HG03280 (cell line): Measurements from ENCODE around the gene ST6GAL1.
"Not testable (repeated sequence)": the region's sequence is repeated elsewhere in the genome, so short reads cannot be mapped to it uniquely, and the experiment has no call there.

Experiments used
- ATAC-seq: cut with Tn5 transposase; IDR thresholded peaks from one replicate; pipeline ENCODE4 v1.9.1; 2021; ENCODE audit warnings: mild to moderate bottlenecking, moderate library complexity; ENCODE audit not compliant: unreplicated experiment

Gene ST6GAL1

DNA sequence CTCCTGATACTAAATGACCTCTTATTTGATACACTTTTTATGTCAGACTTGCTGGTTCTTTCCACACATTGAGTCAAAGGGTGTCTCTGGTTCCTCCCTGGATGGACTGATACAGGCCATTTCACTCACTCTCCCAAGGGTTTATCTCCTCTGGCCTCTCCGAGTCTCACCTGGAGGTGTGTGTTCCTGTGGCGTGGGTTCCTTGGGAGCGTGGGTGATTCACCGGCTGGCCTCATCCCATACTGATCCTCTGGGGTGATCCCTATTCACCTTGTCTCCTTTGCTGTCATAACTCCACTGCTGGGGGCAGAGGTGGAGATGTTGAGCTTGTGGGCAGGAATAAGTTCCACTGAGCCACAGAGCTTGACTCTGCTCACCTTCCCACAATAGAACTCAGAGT is 61.1 kb downstream of the ST6GAL1 start:
- ATAC-seq = no peak

DNA sequence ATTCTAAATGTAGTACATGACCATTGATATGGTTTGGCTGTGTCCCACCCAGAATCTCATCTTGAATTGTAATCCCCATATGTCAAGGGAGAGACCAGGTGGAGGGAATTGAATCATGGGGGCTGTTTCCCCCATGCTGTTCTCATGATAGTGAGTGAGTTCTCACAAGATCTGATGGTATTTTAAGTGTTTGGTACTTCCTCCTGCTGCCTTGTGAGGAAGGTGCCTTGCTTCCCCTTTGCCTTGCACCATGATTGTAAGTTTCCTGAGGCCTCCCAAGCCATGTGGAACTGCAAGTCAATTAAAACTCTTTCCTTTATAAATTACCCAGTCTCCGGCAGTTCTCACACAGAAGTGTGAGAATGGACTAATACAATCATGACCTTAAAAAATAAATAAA is 61.8 kb downstream of the ST6GAL1 start:
- not testable (repeated sequence) for ATAC-seq

DNA sequence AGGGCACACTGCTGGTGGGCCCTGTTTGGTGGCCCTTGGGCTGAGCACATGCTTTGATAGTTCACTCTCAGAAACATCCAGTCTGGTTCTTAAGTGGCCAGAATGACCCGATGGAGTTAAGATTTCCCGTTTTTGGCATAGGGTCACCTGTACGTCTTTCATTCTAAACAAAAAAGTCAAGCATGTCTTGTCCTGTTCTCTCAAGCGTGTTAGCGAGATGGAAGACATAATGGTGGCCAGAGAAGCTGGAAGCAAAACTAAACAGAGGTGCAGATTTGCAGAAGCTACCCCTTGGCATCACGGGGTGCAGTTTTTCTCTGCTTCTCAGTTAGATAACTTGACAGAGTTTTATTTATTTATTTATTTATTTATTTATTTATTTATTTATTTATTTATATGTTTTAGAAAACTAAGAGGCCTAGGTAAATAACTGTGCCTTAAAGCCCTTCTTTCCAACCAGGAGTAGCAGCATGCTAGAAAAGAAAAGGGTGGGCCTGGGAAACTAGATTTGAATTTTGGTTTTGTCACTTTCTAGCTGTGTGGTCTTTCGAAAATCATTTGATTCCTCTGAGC is 63.0 kb downstream of the ST6GAL1 start:
- no peak for ATAC-seq

DNA sequence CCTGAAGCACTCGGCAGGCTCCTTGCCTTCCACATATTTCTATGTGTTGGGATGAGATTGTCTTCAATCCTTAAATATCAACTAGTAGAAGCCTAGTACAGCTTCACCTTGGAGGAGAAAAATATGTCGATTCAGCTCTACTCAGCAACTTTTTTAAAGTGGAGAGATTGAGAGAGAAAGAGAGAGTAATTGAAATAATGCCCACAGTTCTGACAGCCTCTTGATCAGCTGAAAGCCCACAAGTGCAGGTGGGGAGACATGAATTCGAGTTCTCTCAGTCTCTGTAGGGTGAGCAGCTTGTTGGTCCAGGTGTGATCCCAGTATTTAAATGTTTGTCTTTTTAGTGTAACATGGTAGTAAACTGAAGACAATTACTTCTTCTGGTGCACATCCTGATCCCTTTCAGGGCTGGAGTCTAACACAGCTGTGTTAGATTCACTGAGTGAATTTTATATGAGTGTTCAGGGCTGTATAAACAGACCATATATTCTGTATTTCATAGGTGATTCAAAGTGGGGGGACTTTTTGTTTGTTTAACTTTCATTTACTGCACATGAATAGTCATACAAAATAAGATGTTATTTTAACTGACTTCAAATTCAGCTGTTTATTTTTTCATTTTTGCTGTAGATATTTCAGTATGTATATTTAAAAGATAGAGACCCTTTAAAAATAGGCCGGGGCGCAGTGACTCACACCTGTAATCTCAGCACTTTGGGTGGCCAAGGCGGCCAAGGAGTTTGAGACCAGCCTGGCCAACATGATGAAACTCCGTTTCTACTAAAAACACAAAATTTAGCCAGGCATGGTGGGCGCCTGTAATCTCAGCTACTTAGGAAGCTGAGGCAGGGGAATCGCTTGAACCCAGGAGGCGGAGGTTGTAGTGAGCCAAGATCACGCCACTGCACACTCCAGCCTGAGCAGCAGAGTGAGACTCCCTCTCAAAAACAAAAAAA is 64.0 kb downstream of the ST6GAL1 start:
- ATAC-seq = peak; percentile 38

DNA sequence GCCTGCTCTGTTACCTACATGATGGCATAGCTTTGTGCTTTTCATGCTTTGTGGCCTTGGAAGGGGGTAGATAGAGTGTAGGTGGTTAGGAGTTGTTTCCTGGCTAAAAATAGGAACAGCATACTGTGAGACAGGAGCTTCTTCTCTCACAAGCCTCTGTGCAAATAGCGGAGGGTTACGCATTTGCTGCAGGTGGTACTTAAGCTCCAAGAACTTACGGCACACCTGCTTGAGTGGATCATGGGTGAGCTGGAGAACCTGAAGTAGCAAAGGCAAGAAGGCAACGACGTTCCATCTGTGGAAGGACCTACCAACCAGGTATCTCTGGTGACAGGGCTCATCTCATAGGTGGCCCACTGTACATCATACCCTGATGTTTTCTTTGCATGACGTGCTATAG is 66.0 kb downstream of the ST6GAL1 start:
- ATAC-seq = no peak

DNA sequence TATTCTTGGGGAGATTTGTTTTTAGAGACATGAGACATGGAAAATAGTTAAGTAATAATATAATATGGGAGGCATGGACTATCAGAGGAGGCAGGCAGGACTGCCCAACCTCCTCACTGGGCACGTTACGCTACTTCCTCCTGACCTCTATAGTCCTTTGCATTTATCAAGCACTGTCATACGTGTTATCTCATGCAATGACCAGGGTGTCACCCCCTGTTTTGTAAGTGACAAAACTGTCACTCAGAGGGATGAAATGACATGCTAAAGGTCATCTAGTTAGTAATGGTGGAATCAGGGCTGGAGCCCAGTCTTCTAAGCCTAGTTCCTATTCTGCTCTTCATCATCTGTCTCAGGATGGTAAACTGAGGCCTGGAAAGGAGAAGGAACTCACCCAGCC is 66.7 kb downstream of the ST6GAL1 start:
- no peak for ATAC-seq

DNA sequence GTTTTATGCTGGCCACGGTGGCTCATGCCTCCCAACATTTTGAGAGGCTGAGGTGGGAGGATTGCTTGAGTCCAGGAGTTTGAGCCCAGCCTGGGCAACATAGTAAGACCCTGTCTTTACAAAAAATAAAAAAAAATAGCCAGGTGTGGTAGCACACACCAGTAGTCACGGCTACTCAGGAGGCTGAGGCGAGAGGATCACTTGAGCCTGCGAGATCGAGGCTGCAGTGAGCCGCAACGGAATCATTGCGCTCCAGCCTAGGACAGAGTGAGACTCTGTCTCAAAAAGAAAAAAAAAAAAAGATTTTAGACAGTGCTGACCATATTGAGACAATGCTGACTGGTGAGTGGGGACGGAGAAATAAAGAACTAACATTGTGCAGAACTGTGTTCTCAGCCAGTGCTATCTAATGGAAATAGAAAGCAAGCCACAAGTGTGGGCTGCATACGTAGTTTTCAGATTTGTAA is 67.2 kb downstream of the ST6GAL1 start:
- no peak for ATAC-seq

DNA sequence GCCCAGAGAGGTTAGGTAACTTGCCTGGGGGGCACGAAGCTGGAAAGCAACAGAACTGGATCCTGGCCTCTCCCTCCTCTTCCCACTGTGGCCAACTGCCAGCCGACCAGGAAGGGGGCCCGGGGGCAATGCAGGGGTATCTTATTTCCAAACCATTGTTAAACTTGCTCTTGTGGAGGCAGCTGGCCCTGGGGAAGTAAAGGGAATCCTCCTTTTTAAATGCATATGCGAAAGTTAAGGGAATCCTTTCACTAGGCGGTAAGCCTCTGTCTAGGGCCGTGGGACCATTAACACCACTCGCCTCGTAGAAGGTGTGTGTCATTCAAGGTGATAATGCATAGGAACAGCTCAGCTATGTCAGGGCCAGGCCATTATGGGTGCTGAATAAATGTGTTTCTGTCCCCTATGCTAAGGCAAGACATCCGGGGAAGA is 68.6 kb downstream of the ST6GAL1 start:
- no peak for ATAC-seq

DNA sequence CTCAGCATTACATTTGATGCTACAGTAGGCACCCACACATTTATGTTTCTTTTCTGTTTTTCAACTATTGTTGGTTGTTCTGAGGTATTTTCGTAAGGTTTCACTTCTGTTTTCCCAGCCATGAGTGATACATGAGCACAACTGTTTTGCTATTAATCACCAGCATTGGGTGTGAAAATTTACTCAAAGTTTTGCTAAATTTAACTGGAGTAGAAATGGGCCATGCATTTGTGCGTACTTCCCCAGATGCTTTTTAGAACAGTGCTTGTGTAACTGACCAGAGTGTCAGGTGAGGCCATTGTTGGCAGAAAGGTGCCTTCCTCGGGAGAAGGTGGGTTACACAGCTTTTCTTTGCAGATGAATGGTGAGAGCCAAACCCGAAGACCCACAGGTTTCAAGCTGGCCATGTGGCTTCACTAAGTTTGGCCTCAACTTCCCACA is 70.4 kb downstream of the ST6GAL1 start:
- ATAC-seq = peak; percentile 71

DNA sequence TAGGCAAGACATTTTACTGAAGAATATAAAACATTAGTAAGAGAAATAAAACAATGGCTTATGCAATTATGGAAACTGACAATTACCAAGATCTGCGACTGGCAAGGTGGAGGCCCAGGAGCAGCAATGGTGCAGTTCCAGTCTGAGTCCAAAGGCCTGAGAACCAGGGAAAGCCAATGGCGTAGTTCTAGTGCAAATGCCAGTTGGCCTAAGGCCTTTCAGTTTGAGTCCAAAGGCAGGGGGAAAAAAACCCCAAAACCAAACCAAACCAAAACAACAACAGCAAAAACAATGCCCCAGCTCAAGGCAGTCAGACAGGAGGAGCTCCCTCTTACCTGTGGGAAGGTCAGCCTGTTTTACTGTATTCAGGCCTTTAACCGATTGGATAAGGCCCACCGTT is 72.6 kb downstream of the ST6GAL1 start:
- no peak for ATAC-seq

DNA sequence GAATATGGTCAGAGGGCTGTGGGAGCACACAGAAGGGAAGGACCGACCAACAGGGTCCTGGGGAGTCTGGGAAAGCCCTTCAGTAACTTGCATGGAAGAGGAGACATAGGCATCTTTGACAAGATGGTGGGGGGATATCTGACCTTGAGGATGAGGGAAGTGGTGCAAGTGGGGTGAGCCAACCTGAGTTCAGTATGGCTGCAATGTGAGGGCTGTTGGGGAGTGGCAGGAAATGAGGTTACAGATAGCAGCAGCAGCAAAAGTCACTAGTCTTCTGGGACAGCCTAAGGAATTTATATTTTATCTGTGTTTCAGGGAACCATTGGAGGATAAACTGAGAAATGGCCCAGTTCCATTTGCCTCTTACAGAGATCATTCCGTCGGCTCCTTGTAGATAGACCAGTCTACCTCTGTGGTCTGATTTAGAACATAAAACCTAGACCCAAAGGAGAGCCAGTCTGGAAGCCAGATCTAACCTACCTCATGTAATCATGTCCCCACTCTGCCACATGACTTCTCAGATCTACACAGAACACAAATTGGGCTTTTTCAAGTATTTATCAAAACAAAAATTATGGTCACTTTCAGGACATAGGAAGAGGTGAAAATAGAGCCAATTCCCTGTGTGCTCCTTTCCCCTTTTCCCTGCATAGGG is 75.6 kb downstream of the ST6GAL1 start:
- no peak for ATAC-seq

DNA sequence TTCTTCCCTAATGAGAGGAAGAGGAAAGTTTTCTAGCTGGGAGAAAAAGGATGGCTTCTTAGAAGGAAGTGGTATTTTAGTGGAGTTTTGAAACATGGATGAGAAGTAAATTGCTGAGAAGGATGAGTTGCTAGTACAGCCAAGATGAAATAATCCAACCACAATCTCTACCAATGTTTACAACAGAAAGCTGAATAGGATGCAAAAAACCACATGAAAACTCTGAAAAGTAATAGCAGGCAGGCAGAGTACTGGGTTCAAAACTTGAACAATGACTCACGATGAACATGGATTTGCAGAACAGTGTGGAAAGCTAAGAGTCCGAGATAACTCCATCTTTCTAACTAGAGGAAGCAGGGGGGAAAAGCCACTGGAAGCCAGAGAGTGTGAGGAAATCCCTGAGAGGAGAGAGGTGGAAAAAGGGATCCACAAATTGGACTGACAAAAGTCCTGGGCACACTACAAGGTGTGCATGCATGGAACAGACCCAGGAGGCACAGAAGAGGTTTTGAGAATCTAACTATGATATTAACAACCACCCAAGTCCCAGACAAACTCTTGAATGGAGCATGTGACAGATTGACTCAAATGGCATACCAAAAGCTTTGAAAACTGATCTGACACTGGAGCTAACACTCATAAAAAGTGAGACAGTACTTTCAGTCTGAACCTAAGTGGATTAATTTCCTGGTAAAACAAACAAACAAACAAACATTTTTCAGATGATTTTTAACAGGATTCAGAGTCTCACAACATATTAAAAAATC is 76.7 kb downstream of the ST6GAL1 start:
- no peak for ATAC-seq

DNA sequence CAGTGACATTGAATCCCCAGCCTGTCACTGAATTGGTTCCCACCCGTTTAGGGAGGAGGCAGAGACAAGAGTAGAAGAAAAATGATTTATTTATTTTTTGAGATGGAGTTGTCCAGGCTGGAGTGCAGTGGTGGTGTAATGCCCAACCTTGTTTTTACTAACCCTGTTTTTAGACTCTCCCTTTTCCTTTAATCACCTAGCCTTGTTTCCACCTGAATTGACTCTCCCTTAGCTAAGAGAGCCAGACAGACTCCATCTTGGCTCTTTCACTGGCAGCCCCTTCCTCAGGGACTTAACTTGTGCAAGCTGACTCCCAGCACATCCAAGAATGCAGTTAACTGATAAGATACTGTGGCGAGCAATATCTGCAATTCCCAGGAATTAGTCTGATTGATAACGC is 80.1 kb downstream of the ST6GAL1 start:
- ATAC-seq = not testable (repeated sequence)

DNA sequence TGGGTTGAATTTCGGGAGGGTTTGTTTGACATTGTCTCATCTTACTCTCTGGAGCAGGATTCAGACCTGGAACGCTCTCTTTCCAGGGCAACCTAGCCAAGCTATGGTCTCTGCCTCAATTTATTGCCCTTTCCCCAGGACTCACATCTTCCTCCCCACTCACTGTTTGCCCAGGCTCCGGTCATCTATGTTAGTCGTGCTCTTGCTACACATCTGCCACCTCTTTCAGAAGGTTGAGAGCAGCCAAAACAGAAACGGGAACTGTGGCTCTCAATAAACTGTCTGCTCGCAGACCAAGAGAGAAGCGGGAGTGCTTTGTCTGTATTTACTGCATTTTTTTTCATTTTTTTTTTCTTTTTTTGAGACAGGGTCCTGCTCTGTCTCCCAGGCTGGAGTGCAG is 81.6 kb downstream of the ST6GAL1 start:
- peak; percentile 51 for ATAC-seq

DNA sequence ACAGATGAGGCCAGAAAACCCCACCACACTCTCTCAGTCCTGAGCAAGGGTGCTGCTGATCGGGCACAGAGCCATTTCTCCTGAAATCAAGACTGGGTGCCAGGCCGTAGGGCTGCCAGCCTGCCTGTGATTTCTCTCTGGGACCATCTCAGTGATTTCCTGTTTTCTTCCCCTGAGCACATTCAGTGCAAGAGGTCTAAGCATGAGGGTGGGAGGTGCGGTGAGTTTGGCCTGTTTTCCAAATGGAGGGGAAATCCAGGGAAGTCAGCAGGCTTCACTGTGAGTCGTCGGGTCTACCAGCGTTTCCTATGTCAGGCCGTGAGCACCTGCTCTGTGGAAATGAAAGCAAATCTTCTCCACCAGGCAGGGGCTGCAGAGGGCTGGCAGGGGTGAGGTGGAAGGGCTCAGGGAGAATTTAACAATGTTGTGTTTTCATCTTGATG is 82.3 kb downstream of the ST6GAL1 start:
- ATAC-seq = no peak

DNA sequence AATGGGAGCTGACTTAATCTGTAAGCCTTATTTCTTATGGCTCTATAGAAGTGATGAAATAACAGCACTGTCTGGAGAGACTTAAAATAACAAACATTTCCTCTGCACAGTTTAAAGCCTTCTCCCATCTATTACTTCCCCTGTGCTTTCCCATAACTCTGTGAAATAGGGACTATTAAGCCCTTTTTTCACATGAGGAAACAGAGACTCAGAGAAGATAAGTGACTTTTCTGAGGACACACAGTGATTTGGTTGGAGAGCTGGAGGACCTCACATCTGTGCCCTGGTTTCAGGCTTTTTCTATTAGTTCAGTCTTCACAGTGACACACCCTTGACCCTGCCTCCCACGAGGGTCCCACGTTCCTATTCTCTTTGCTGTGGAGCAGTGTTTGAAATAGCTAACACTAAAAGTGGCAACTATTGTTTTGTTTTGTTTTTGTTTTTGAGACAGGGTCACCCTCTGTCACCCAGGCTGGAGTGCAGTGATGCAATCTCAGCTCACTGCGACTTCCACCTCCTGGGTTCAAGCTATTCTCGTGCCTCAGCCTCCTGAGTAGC is 82.9 kb downstream of the ST6GAL1 start:
- ATAC-seq = no peak

DNA sequence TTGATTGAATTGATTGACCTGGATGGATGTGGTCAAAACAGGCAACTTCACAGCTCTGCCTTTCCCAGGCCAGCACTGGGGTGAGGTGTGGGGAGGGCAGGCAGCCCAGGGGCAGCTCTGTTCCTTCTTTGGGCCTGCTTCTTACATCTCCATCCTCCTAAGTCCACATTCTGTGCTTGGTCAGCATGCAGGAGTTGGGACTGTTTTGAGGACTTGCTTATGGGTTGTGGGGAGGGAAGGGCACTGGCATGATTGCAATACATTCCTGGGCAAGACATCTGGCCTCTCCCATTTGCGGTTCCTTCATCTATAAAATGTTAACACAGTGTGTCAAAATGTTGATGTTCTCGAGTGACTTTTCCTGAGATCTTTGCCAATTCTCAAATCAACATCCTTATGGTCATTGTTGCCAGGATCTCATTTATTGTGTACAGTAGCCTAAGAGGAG is 84.1 kb downstream of the ST6GAL1 start:
- no peak for ATAC-seq

DNA sequence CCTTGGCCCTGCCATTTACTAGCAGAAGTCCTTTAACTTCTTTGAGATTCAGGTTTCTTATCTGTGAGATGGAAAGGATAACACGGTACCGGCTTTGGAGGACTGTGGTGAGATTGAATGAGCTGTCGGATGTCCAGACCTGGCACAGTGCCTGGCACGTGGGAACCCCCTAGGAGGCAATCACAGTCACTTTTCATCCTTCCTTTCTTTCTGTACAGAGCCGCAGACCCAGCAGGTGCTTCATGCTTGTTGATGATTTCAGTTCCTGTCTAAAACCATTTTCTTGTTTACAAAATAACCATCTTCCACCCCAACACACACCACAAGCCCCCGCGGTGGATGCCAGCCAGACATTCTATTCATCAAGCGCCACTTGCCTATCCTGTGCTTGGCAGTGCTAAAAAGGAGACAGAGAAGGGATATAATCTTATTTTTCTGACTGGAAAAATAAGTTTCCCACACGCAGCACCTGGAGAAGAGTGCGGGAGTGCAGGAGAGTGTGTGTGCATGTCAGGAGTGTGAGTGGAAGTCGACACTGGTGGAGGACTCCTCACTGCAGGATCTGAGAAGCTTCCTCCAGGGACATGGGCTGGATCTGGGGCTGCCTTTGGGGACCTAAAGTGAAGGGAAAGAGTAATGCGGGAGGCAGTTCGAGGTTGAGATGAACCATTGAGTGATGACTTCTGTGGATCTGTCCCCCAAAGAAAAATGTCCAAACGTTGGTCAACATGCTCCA is 85.7 kb downstream of the ST6GAL1 start:
- peak; percentile 59 for ATAC-seq

DNA sequence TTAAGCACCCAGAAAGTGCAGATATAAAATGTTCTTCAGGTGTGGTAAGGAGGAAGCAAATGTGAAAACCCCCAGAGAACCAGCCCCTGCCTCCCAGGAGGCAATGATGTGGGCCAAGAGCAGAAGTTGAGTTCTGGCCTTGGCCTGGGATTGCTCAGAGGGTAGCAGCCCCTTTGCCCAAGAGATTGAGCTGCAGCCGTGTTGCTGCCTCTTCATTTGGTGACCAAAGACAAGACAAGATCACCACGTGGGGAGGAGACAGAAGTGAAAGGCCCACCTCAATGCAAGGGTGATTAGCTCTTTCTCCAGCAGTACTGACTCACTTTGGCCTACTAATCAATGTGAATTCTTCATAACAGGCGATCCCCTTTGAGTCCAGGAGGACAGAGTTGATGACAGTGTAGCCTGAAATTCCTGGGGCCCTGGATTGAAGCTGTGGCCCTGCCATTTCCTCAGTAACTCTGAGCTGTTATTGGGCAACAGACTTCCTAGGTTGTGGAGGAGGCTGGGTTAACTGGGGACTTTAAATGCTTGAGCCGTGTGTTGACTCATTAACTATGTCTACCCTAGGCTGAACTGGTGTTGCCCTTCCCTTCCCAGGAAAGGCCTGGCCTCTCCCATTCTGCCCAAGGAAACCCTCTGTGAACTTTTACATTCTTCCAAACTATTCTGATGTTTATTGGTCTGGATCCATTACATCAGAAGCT is 86.5 kb downstream of the ST6GAL1 start:
- no peak for ATAC-seq
